ENCODE measurements around the gene ADIPOQ. TPM values are rescaled to one million over a fixed set of nuclear protein-coding genes. Genes with fewer than 3 reads are reported as not detected.
A peak's percentile ranks its signal among the peaks of the same experiment; 100 is the strongest.

ADIPOQ gene
- total RNA-seq, 1 donor from 2014 or later, result 0.05 TPM

- no peak for DNase-seq (ENCODE audit: low spot score)
- no peak overlapping the region for H3K4me3 Mint-ChIP-seq (ENCODE audit: unreplicated experiment)
- TF ChIP-seq CTCF (IDR thresholded peaks at IDR 0.05), result no peak
- H3K27ac Mint-ChIP-seq (ENCODE audit: unreplicated experiment), result no peak overlapping the region
- peaks cover 8% of the 10 kb centered on the region for H3K4me1 Mint-ChIP-seq (ENCODE audit: low read depth)
- H3K36me3 Mint-ChIP-seq (ENCODE audit: low read depth), result no peaks in the 10 kb centered on the region
- H3K9me3 Mint-ChIP-seq (ENCODE audit: low read depth), result no peaks in the 10 kb centered on the region
- H3K27me3 Mint-ChIP-seq (ENCODE audit: low read depth), result no peaks in the 10 kb centered on the region
Observed at GRCh38 chr3:186895406-186895805, 52.9 kb downstream of the ADIPOQ start.

GRCh38 chr3:186896006-186896405, 53.5 kb downstream of the ADIPOQ start:
- no peak for TF ChIP-seq CTCF (IDR thresholded peaks at IDR 0.05)
- no peak for DNase-seq (ENCODE audit: low spot score)
- Mint-ChIP-seq H3K27ac (ENCODE audit: unreplicated experiment) (no peak overlapping the region), H3K4me1 (ENCODE audit: low read depth) (peaks cover 13% of the 10 kb centered on the region), H3K27me3 (ENCODE audit: low read depth) (no peaks in the 10 kb centered on the region), H3K4me3 (ENCODE audit: unreplicated experiment) (no peak overlapping the region), H3K9me3 (ENCODE audit: low read depth) (no peaks in the 10 kb centered on the region), H3K36me3 (ENCODE audit: low read depth) (no peaks in the 10 kb centered on the region)

- no peaks in the 10 kb centered on the region for H3K9me3 Mint-ChIP-seq (ENCODE audit: low read depth)
- no peaks in the 10 kb centered on the region for H3K27me3 Mint-ChIP-seq (ENCODE audit: low read depth)
- no peak overlapping the region for H3K4me3 Mint-ChIP-seq (ENCODE audit: unreplicated experiment)
- H3K36me3 Mint-ChIP-seq (ENCODE audit: low read depth), result no peaks in the 10 kb centered on the region
- H3K4me1 Mint-ChIP-seq (ENCODE audit: low read depth), result peaks cover 19% of the 10 kb centered on the region
- no peak overlapping the region for H3K27ac Mint-ChIP-seq (ENCODE audit: unreplicated experiment)
- no peak for DNase-seq (ENCODE audit: low spot score)
- TF ChIP-seq CTCF (IDR thresholded peaks at IDR 0.05), result no peak
Observed at GRCh38 chr3:186896875-186897274, 54.4 kb downstream of the ADIPOQ start.

- H3K4me1 Mint-ChIP-seq (ENCODE audit: low read depth), result peaks cover 29% of the 10 kb centered on the region
- H3K27ac Mint-ChIP-seq (ENCODE audit: unreplicated experiment), result peak overlapping the region; percentile 85
- no peak overlapping the region for H3K4me3 Mint-ChIP-seq (ENCODE audit: unreplicated experiment)
- no peak for TF ChIP-seq CTCF (IDR thresholded peaks at IDR 0.05)
- no peaks in the 10 kb centered on the region for H3K27me3 Mint-ChIP-seq (ENCODE audit: low read depth)
- DNase-seq (ENCODE audit: low spot score), result no peak
- H3K36me3 Mint-ChIP-seq (ENCODE audit: low read depth), result peaks cover 2% of the 10 kb centered on the region
- H3K9me3 Mint-ChIP-seq (ENCODE audit: low read depth), result peaks cover 6% of the 10 kb centered on the region
Observed at GRCh38 chr3:186901135-186901734, 58.7 kb downstream of the ADIPOQ start.

- Mint-ChIP-seq H3K27me3 (ENCODE audit: low read depth) (no peaks in the 10 kb centered on the region), H3K27ac (ENCODE audit: unreplicated experiment) (peak overlapping the region; percentile 80), H3K9me3 (ENCODE audit: low read depth) (peaks cover 6% of the 10 kb centered on the region), H3K4me1 (ENCODE audit: low read depth) (peaks cover 29% of the 10 kb centered on the region), H3K4me3 (ENCODE audit: unreplicated experiment) (no peak overlapping the region), H3K36me3 (ENCODE audit: low read depth) (peaks cover 6% of the 10 kb centered on the region)
- no peak for DNase-seq (ENCODE audit: low spot score)
- no peak for TF ChIP-seq CTCF (IDR thresholded peaks at IDR 0.05)
Observed at GRCh38 chr3:186902154-186902553, 59.6 kb downstream of the ADIPOQ start.
